Measurements from ENCODE around the gene IGSF5. TPM values are rescaled to one million over a fixed set of nuclear protein-coding genes. Genes with fewer than 3 reads are reported as not detected.

IGSF5 gene
- total RNA-seq, 1 donor from 2014 or later = 0.60 TPM

DNA sequence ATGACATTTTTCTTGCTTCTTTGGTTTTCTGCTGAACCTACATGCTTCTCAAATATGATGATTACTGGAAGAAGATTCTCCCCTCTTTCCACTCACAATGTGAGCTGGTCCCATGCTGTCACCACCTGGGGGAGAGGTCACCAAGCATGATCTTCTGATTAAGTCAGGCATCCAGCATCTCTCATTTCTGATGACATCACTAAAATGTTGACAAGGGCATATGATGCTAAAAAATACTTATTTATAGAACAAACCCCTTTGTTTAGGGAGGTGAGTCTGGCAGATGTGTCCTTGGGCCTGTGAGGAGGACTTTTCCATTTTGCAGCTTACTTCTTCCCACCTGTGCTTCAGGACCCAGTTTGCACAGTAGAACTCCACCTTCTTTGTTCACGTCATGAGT lies 80.3 kb downstream of the IGSF5 start:
- Histone ChIP-seq H3K27me3 (no peaks in the 10 kb centered on the region), H2AFZ (replicated peaks) (no peak overlapping the region), H3K4me1 (no peaks in the 10 kb centered on the region), H3K9me3 (ENCODE audit: low read depth) (no peaks in the 10 kb centered on the region), H3K4me3 (no peak overlapping the region), H3K4me2 (no peak overlapping the region), H4K20me1 (ENCODE audit: low read depth) (no peaks in the 10 kb centered on the region), H3F3A (ENCODE audit: low read depth) (no peaks in the 10 kb centered on the region), H3K27ac (no peak overlapping the region), H3K36me3 (no peaks in the 10 kb centered on the region), H3K9ac (no peak overlapping the region), H3K79me2 (ENCODE audit: low read depth) (no peaks in the 10 kb centered on the region)
- Mint-ChIP-seq H3K4me1 (no peaks in the 10 kb centered on the region), H3K27ac (no peak overlapping the region), H3K9me3 (peaks cover 12% of the 10 kb centered on the region), H3K36me3 (no peaks in the 10 kb centered on the region), H3K4me3 (no peak overlapping the region), H3K27me3 (ENCODE audit: insufficient read depth, low read depth) (no peaks in the 10 kb centered on the region)
- no peak for DNase-seq (ENCODE audit: low spot score)
- TF ChIP-seq, protein P1, sequence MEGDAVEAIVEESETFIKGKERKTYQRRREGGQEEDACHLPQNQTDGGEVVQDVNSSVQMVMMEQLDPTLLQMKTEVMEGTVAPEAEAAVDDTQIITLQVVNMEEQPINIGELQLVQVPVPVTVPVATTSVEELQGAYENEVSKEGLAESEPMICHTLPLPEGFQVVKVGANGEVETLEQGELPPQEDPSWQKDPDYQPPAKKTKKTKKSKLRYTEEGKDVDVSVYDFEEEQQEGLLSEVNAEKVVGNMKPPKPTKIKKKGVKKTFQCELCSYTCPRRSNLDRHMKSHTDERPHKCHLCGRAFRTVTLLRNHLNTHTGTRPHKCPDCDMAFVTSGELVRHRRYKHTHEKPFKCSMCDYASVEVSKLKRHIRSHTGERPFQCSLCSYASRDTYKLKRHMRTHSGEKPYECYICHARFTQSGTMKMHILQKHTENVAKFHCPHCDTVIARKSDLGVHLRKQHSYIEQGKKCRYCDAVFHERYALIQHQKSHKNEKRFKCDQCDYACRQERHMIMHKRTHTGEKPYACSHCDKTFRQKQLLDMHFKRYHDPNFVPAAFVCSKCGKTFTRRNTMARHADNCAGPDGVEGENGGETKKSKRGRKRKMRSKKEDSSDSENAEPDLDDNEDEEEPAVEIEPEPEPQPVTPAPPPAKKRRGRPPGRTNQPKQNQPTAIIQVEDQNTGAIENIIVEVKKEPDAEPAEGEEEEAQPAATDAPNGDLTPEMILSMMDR (IDR thresholded peaks at IDR 0.05) = no peak
- no peak for TF ChIP-seq EZH2 (IDR thresholded peaks at IDR 0.05)
- no peak for TF ChIP-seq EZH2phosphoT487 (IDR thresholded peaks at IDR 0.05)

DNA sequence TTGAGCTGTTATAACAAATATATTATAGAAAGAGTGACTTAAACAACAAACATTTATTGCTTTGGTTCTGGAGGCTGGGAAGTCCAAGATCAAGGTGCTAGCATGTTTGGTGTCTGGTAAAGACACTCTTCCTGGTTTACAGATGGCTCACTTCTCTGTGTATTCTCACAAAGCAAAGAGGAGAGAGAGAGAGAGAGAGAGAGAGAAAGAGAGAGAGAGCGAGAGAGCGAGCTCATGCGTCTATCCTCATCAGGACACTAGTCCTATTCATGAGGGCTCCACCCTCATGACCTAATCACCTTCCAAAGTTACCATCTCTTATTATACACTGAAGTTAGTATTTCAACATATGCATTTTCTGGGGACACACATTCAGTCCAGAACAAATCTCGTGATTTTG lies 89.6 kb downstream of the IGSF5 start:
- Histone ChIP-seq H3K4me3 (no peak overlapping the region), H3K36me3 (no peaks in the 10 kb centered on the region), H3K27me3 (no peaks in the 10 kb centered on the region), H4K20me1 (ENCODE audit: low read depth) (no peaks in the 10 kb centered on the region), H3K4me2 (no peak overlapping the region), H3K27ac (no peak overlapping the region), H3K4me1 (no peaks in the 10 kb centered on the region), H3F3A (ENCODE audit: low read depth) (no peaks in the 10 kb centered on the region), H2AFZ (replicated peaks) (no peak overlapping the region), H3K9me3 (ENCODE audit: low read depth) (no peaks in the 10 kb centered on the region), H3K79me2 (ENCODE audit: low read depth) (no peaks in the 10 kb centered on the region), H3K9ac (no peak overlapping the region)
- H3K9me3 Mint-ChIP-seq = no peaks in the 10 kb centered on the region
- DNase-seq (ENCODE audit: low spot score) = no peak
- H3K36me3 Mint-ChIP-seq = no peaks in the 10 kb centered on the region
- no peaks in the 10 kb centered on the region for H3K27me3 Mint-ChIP-seq (ENCODE audit: insufficient read depth, low read depth)
- TF ChIP-seq EZH2phosphoT487 (IDR thresholded peaks at IDR 0.05) (no peak), EZH2 (IDR thresholded peaks at IDR 0.05) (no peak)
- TF ChIP-seq, protein P1 (IDR thresholded peaks at IDR 0.05) = no peak
- peaks cover 9% of the 10 kb centered on the region for H3K4me1 Mint-ChIP-seq
- H3K27ac Mint-ChIP-seq = no peak overlapping the region
- H3K4me3 Mint-ChIP-seq = no peak overlapping the region

DNA sequence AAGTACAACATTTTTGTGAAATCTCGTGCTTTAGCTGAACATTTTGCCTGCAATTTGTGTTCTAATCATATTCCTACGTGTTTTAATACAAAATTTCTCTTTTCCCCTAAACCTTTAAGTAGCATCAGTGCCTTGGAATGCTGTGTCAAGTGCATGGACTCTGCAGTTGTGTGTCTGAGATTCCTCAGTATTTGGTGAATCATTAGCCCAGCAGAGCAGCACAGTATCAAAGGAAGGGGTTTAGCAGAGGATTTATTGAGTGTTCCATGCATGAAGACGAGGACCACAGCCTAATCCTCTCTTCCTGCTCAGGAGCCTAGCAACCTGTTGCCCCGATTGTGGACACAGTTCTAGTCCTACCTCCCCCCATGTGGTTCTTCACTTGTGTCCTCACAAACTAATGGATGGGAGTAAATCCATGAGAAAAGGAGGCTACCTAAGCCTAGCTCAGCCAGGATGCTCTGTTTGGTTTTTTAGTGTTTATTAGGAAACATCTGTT lies 92.9 kb downstream of the IGSF5 start:
- no peak overlapping the region for H3K27ac Mint-ChIP-seq
- no peak for TF ChIP-seq EZH2 (IDR thresholded peaks at IDR 0.05)
- TF ChIP-seq EZH2phosphoT487 (IDR thresholded peaks at IDR 0.05) = no peak
- TF ChIP-seq, protein P1 (IDR thresholded peaks at IDR 0.05) = no peak
- no peaks in the 10 kb centered on the region for H4K20me1 ChIP-seq (ENCODE audit: low read depth)
- no peak for DNase-seq (ENCODE audit: low spot score)
- H3K27me3 Mint-ChIP-seq (ENCODE audit: insufficient read depth, low read depth) = no peaks in the 10 kb centered on the region
- no peaks in the 10 kb centered on the region for H3K79me2 ChIP-seq (ENCODE audit: low read depth)
- no peak overlapping the region for H3K9ac ChIP-seq
- H3K4me2 ChIP-seq = no peak overlapping the region
- no peaks in the 10 kb centered on the region for H3K36me3 Mint-ChIP-seq
- H2AFZ ChIP-seq (replicated peaks) = no peak overlapping the region
- no peaks in the 10 kb centered on the region for H3K36me3 ChIP-seq
- no peak overlapping the region for H3K27ac ChIP-seq
- no peak overlapping the region for H3K4me3 ChIP-seq
- no peak overlapping the region for H3K4me3 Mint-ChIP-seq
- no peaks in the 10 kb centered on the region for H3F3A ChIP-seq (ENCODE audit: low read depth)
- H3K4me1 Mint-ChIP-seq = peaks cover 17% of the 10 kb centered on the region
- no peaks in the 10 kb centered on the region for H3K9me3 ChIP-seq (ENCODE audit: low read depth)
- H3K9me3 Mint-ChIP-seq = peaks cover 4% of the 10 kb centered on the region
- no peaks in the 10 kb centered on the region for H3K27me3 ChIP-seq
- peaks cover 7% of the 10 kb centered on the region for H3K4me1 ChIP-seq

All from neural progenitor cell (in vitro differentiated cells).